Kidney (tissue), 14 donors: ENCODE results near the gene AHR. TPM values are rescaled to one million over a fixed set of nuclear protein-coding genes. Genes with fewer than 3 reads are reported as not detected.

Source experiments
- DNase-seq, 5 donors: peaks; one replicate each; pipeline ENCODE4 v3.0.0-alpha.2; 2013 to 2020
- FAIRE-seq: peaks from 2 replicates; lab custom pipeline; 2012; peaks lifted over from hg19 to GRCh38; lab: Jason Lieb, UNC
- H3K27ac ChIP-seq, 2 donors: one replicate each; pipeline ENCODE4 v1.7.0; 2013; ENCODE audit warnings: low read depth in 2 of 2, low read length in 2 of 2, inconsistent platforms in 1 of 2
- H3K27me3 ChIP-seq: one replicate; pipeline ENCODE4 v1.7.1; 2013; ENCODE audit warnings: low read length, inconsistent platforms; ENCODE audit not compliant: control insufficient read depth, insufficient read depth
- H3K36me3 ChIP-seq, 3 donors: one replicate each; pipeline versions ENCODE4 v1.7.0 to v1.7.1; 2013; ENCODE audit warnings: low read length in 3 of 3, control low read depth in 1 of 3, inconsistent platforms in 1 of 3; ENCODE audit not compliant: insufficient read depth in 3 of 3, control insufficient read depth in 2 of 3
- H3K4me1 ChIP-seq, 3 donors: one replicate each; pipeline versions ENCODE4 v1.7.0 to v1.7.1; 2013; ENCODE audit warnings: low read length in 3 of 3, inconsistent platforms in 1 of 3, low read depth in 1 of 3; ENCODE audit not compliant: control insufficient read depth in 2 of 3, insufficient read depth in 2 of 3
- H3K4me3 ChIP-seq, 3 donors: one replicate each; pipeline versions ENCODE4 v1.7.0 to v1.8.1; 2013; ENCODE audit warnings: low read length in 3 of 3, control low read depth in 1 of 3, inconsistent platforms in 1 of 3
- H3K9ac ChIP-seq, 3 donors: one replicate each; pipeline versions ENCODE4 v1.7.0 to v1.7.1; 2013; ENCODE audit warnings: low read length in 3 of 3, control low read depth in 1 of 3, inconsistent platforms in 1 of 3
- H3K9me3 ChIP-seq, 3 donors: one replicate each; pipeline versions ENCODE4 v1.7.0 to v1.7.1; 2013; ENCODE audit warnings: low read length in 3 of 3, control low read depth in 1 of 3, inconsistent platforms in 1 of 3; ENCODE audit not compliant: control insufficient read depth in 2 of 3, insufficient read depth in 1 of 3
- intact Hi-C: fragments of 100-400 bp; cut with DNase I; formaldehyde crosslinking; loops from one replicate; pipeline ENCODE4 v1.11.1; 2022
- polyA plus RNA-seq: library from polyadenylated mRNA; stranded (reverse); fragments of 350-450 nt; fragmentation: Illumina TruSeq; extraction: RNeasy Lipid Tissue Mini Kit (QIAGEN cat#74804); gene quantifications from one replicate; pipeline ENCODE4 v1.2.3, GENCODE V29; 2014; ENCODE audit warnings: low read depth, low replicate concordance; ENCODE audit not compliant: insufficient read depth
- total RNA-seq: library from RNA; stranded (reverse); fragmentation: NEBNext Ultra II Directional; extraction: Animal tissue kit (Norgen Biotek cat#: 25700); gene quantifications from one replicate; pipeline ENCODE4 v1.2.1, GENCODE V29; 2021
- TF ChIP-seq, protein P1 (sequence below): IDR thresholded peaks from 3 replicates; pipeline ENCODE4 v1.5.1; 2012; ENCODE audit warnings: mild to moderate bottlenecking, moderate library complexity, borderline replicate concordance; ENCODE audit not compliant: insufficient read depth; ENCODE audit errors: extremely low read depth
- donor health status: control.
- donor health status: control.
- donor health status: control.
- donor health status: control.
- donor health status: control.
- donor health status: DM: yes; HTN: yes; CAD: no.
- donor health status: Normal renal cell carcinoma (clear cell type).

The AHR gene
- total and polyA plus RNA-seq, 2 donors from 2014 or later = 3.0 to 101 TPM

DNA sequence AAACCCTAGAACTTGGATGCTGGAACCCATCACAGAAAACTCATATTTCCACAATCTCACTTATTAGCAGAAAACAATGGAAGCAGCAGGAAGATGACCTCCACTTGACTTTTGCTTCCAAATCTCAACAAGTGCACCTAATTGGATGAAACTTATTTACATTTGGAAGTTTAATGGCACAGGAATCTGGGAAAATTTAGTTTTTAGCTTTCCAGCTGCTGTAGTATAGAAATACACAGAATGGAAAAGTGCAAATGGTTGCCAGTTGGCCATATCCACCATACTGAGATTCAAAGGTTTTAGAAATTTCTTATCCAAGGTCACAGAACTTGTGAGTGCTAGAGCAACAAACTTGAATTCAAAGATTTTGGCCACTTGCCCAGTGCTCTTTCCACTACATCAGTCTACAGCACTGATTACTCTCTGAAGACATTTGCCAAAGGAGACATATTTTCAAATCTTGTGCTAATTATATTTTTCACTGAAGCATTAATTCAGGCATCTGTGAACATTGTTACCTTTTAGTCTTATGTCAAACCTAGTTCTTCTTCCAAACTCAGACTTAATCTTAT is 9.3 kb upstream of the AHR start:
- no peaks in the 10 kb centered on the region for H3K36me3 ChIP-seq
- H3K4me1 ChIP-seq = no peaks in the 10 kb centered on the region
- intact Hi-C loops = no loop called here
- no peaks in the 10 kb centered on the region for H3K9me3 ChIP-seq
- DNase-seq = peak in 2 of 5 donors; percentile 25 to 58
- H3K27me3 ChIP-seq = no peaks in the 10 kb centered on the region
- no peak overlapping the region for H3K9ac ChIP-seq
- H3K4me3 ChIP-seq = no peak overlapping the region
- no peak for FAIRE-seq
- H3K27ac ChIP-seq = no peak overlapping the region
- TF ChIP-seq, protein P1, sequence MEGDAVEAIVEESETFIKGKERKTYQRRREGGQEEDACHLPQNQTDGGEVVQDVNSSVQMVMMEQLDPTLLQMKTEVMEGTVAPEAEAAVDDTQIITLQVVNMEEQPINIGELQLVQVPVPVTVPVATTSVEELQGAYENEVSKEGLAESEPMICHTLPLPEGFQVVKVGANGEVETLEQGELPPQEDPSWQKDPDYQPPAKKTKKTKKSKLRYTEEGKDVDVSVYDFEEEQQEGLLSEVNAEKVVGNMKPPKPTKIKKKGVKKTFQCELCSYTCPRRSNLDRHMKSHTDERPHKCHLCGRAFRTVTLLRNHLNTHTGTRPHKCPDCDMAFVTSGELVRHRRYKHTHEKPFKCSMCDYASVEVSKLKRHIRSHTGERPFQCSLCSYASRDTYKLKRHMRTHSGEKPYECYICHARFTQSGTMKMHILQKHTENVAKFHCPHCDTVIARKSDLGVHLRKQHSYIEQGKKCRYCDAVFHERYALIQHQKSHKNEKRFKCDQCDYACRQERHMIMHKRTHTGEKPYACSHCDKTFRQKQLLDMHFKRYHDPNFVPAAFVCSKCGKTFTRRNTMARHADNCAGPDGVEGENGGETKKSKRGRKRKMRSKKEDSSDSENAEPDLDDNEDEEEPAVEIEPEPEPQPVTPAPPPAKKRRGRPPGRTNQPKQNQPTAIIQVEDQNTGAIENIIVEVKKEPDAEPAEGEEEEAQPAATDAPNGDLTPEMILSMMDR = no peak

DNA sequence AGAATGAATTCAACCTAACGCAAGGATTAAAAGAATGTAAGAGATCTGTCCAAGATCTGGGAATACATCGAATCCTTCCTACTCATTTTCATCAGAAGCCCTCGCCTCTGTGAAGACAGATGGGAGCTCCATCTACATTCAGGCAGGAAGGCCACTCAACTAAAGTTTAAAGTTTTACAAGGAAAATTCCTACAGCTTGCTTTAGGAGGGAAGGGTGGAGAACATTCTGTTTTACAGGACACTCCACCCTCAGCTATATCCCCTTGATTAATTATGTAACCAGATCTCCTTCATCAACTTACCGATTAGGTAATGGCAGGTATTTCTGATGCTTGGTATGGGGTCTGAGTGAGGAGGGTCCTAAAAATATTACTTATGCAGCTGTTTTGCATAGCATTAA is 5.6 kb upstream of the AHR start:
- H3K4me3 ChIP-seq = no peak overlapping the region
- H3K9me3 ChIP-seq = peaks cover 0 to 2% (median 0%) of the 10 kb centered on the region in 3 donors
- no peaks in the 10 kb centered on the region for H3K36me3 ChIP-seq
- no peak overlapping the region for H3K27ac ChIP-seq
- FAIRE-seq (no peak), DNase-seq (no peak)
- no peaks in the 10 kb centered on the region for H3K27me3 ChIP-seq
- TF ChIP-seq, protein P1 = no peak
- no peaks in the 10 kb centered on the region for H3K4me1 ChIP-seq
- intact Hi-C loops = no loop called here
- no peak overlapping the region for H3K9ac ChIP-seq

DNA sequence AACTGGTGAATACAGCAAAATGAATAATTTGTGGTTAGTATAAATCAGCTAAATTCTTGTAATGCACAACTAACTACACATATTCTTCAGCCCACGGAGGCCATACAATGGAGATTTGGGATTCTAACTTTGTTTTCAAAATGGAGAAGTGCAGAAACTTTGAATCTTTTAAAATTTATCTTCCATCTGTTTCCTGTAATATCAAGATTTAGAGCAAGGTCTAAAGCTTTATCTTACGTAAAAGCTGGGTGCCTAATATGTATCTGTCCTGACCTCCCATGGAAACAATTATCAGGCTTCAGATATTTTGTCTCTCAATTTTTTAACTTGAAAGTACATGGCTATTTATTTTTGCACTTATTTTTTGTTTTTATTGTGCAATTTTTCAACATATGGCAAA is 5.0 kb upstream of the AHR start:
- Histone ChIP-seq H3K4me1 (no peaks in the 10 kb centered on the region), H3K9ac (no peak overlapping the region), H3K9me3 (peaks cover 0 to 2% (median 0%) of the 10 kb centered on the region in 3 donors), H3K4me3 (no peak overlapping the region), H3K27me3 (no peaks in the 10 kb centered on the region), H3K36me3 (no peaks in the 10 kb centered on the region), H3K27ac (no peak overlapping the region)
- intact Hi-C loops = no loop called here
- FAIRE-seq (no peak), DNase-seq (no peak)
- TF ChIP-seq, protein P1 = no peak

DNA sequence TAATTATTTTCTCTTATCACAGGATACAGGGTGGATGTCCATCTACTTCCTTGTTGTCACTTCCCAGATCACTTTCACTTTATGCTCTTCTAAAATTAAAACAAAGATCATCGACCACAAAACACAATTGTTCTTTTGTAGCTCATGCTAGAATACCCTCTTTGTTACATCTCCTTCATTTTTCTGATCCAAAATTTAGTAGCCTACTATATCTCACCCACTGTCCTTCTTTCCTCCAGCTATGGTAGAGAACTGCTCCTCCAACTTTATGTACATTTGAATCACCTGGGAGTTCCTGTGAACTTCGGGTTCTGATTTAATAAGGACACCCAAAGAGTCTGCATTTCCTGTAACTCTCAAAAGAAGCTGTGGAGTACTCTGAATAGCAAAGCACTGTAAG is 1.2 kb upstream of the AHR start:
- no peaks in the 10 kb centered on the region for H3K27me3 ChIP-seq
- no peak overlapping the region for H3K27ac ChIP-seq
- H3K36me3 ChIP-seq = no peaks in the 10 kb centered on the region
- FAIRE-seq = no peak
- no peak overlapping the region for H3K9ac ChIP-seq
- no peak for DNase-seq
- H3K9me3 ChIP-seq = peaks cover 0 to 2% (median 0%) of the 10 kb centered on the region in 3 donors
- H3K4me1 ChIP-seq = no peaks in the 10 kb centered on the region
- intact Hi-C loops = no loop called here
- TF ChIP-seq, protein P1 = no peak
- peak overlapping the region in 1 of 3 donors; percentile 53 for H3K4me3 ChIP-seq
